ENCODE data around the gene ADGRV1.
A peak's percentile ranks its signal among the peaks of the same experiment; 100 is the strongest.

Gene ADGRV1

GRCh38 chr5:90560771-90561170 lies 2.2 kb downstream of the ADGRV1 start (continued):
- TF ChIP-seq ZBTB49 (tag by site-specific recombination; IDR thresholded peaks at IDR 0.05; ENCODE audit: low read depth), result no peak
- TF ChIP-seq ZNF529 (tag by site-specific recombination; IDR thresholded peaks at IDR 0.05; ENCODE audit: insufficient replicate concordance), result no peak
- no peak for TF ChIP-seq ZNF184 (tag by site-specific recombination; IDR thresholded peaks at IDR 0.05)
- no peak for TF ChIP-seq ZSCAN30 (tag by site-specific recombination; IDR thresholded peaks at IDR 0.05)

DNA sequence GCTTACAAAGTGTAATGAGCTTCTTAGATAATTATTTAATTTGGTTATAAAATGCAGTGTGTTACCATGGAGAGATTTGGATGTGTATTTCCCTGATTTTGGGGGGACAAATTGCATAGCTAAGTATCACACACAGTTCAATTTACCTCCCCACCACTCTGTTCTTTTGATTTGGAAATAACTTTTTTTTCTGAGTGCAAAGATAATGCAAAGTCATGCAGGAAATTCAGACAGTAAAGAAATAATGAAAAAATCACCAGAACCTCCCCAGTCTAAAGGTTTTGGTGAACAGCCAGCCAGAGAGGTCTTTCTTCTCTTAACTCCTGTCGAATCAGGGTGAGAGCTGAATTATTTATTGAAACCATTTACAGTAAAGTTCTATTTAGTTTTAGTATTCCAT lies 3.2 kb downstream of the ADGRV1 start:
- Histone ChIP-seq H3K27ac (ENCODE audit: extremely low read depth, low read depth, low read length) (peak overlapping the region; percentile 65), H3K36me3 (ENCODE audit: control insufficient read depth in 2 of 2, insufficient read depth in 1 of 2, low read length in 2 of 2) (no peaks in the 10 kb centered on the region), H3K9me3 (ENCODE audit: control insufficient read depth, insufficient read depth, low read depth, low read length) (no peaks in the 10 kb centered on the region), H3K4me3 (ENCODE audit: low read depth, low read length) (no peak overlapping the region), H3K4me1 (ENCODE audit: control insufficient read depth, insufficient read depth, low read length) (peaks cover 36% of the 10 kb centered on the region)
- POLR2A ChIA-PET, result interaction anchor here (1.0 to 1.1 kb wide), 2 partner anchors 11 to 152 kb away, joined by 3 to 5 read pairs; partner anchors contain the start of gene CETN3
- CTCF ChIA-PET, result interaction anchor here (1.6 kb wide), 1 partner anchor 31 kb away, joined by 5 read pairs; no protein-coding TSS in a partner anchor
- peak; percentile 34; the same call in 1 of the 2 replicates for TF ChIP-seq PRDM6 (tag by site-specific recombination; IDR thresholded peaks at IDR 0.05)
- no peak for TF ChIP-seq ZNF26 (tag by site-specific recombination; IDR thresholded peaks at IDR 0.05)

GRCh38 chr5:90562341-90562740 lies 3.7 kb downstream of the ADGRV1 start:
- ChIA-PET CTCF (interaction anchor here (0.5 to 1.6 kb wide), 2 partner anchors 12 to 32 kb away, joined by 4 to 5 read pairs; no protein-coding TSS in a partner anchor), POLR2A (interaction anchor here (1.0 to 1.1 kb wide), 2 partner anchors 12 to 152 kb away, joined by 3 to 5 read pairs; partner anchors contain the start of gene CETN3)
- Histone ChIP-seq H3K4me3 (ENCODE audit: low read depth, low read length) (no peak overlapping the region), H3K36me3 (ENCODE audit: control insufficient read depth in 2 of 2, insufficient read depth in 1 of 2, low read length in 2 of 2) (no peaks in the 10 kb centered on the region), H3K4me1 (ENCODE audit: control insufficient read depth, insufficient read depth, low read length) (peaks cover 34% of the 10 kb centered on the region), H3K9me3 (ENCODE audit: control insufficient read depth, insufficient read depth, low read depth, low read length) (no peaks in the 10 kb centered on the region), H3K27ac (ENCODE audit: extremely low read depth, low read depth, low read length) (peak overlapping the region; percentile 65)
- peak; percentile 88 for TF ChIP-seq ZNF600 (tag by site-specific recombination; IDR thresholded peaks at IDR 0.05)
- peak; percentile 50 for TF ChIP-seq SP3 (tag by site-specific recombination; IDR thresholded peaks at IDR 0.05)
- no peak for TF ChIP-seq ZNF776 (tag by site-specific recombination; IDR thresholded peaks at IDR 0.05; ENCODE audit: borderline replicate concordance)
- TF ChIP-seq ZNF391 (tag by site-specific recombination; IDR thresholded peaks at IDR 0.05; ENCODE audit: borderline replicate concordance, low read depth), result no peak
- peak; percentile 44; the same call in 1 of the 2 replicates for TF ChIP-seq KLF1 (tag by site-specific recombination; IDR thresholded peaks at IDR 0.05)
- no peak for TF ChIP-seq ZEB2 (tag by site-specific recombination; IDR thresholded peaks at IDR 0.05)
- peak; percentile 31; the same call in 1 of the 2 replicates for TF ChIP-seq ZNF335 (tag by site-specific recombination; conservative IDR thresholded peaks at IDR 0.05)

GRCh38 chr5:90563108-90563507 lies 4.5 kb downstream of the ADGRV1 start:
- Histone ChIP-seq H3K4me1 (ENCODE audit: control insufficient read depth, insufficient read depth, low read length) (peaks cover 27% of the 10 kb centered on the region), H3K36me3 (ENCODE audit: control insufficient read depth in 2 of 2, insufficient read depth in 1 of 2, low read length in 2 of 2) (peaks cover 0 to 1% of the 10 kb centered on the region in 2 experiments; a peak in 1 of 3 replicates), H3K27ac (ENCODE audit: extremely low read depth, low read depth, low read length) (no peak overlapping the region), H3K4me3 (ENCODE audit: low read depth, low read length) (no peak overlapping the region), H3K9me3 (ENCODE audit: control insufficient read depth, insufficient read depth, low read depth, low read length) (no peaks in the 10 kb centered on the region)
- ChIA-PET POLR2A (interaction anchor here (1.5 kb wide), 1 partner anchor 16 kb away, joined by 7 read pairs; no protein-coding TSS in a partner anchor), CTCF (interaction anchor here (0.5 to 1.6 kb wide), 3 partner anchors 13 to 724 kb away, joined by 4 to 6 read pairs (median 5); no protein-coding TSS in a partner anchor)
- TF ChIP-seq, protein P1, sequence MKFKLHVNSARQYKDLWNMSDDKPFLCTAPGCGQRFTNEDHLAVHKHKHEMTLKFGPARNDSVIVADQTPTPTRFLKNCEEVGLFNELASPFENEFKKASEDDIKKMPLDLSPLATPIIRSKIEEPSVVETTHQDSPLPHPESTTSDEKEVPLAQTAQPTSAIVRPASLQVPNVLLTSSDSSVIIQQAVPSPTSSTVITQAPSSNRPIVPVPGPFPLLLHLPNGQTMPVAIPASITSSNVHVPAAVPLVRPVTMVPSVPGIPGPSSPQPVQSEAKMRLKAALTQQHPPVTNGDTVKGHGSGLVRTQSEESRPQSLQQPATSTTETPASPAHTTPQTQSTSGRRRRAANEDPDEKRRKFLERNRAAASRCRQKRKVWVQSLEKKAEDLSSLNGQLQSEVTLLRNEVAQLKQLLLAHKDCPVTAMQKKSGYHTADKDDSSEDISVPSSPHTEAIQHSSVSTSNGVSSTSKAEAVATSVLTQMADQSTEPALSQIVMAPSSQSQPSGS (tag by site-specific recombination; IDR thresholded peaks at IDR 0.05; ENCODE audit: low read depth), result no peak
- no peak for TF ChIP-seq ZNF701 (tag by site-specific recombination; IDR thresholded peaks at IDR 0.05)
- TF ChIP-seq, protein P2, sequence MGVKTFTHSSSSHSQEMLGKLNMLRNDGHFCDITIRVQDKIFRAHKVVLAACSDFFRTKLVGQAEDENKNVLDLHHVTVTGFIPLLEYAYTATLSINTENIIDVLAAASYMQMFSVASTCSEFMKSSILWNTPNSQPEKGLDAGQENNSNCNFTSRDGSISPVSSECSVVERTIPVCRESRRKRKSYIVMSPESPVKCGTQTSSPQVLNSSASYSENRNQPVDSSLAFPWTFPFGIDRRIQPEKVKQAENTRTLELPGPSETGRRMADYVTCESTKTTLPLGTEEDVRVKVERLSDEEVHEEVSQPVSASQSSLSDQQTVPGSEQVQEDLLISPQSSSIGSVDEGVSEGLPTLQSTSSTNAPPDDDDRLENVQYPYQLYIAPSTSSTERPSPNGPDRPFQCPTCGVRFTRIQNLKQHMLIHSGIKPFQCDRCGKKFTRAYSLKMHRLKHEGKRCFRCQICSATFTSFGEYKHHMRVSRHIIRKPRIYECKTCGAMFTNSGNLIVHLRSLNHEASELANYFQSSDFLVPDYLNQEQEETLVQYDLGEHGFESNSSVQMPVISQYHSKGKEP (tag by site-specific recombination; IDR thresholded peaks at IDR 0.05), result peak; percentile 63
- peak; percentile 15 for TF ChIP-seq SETDB1 (IDR thresholded peaks at IDR 0.05; ENCODE audit: insufficient read length, low read length)
- TF ChIP-seq ZNF549 (tag by site-specific recombination; IDR thresholded peaks at IDR 0.05), result 0 out of 2 replicates have a peak, but pooled peaks have one; percentile 1
- no peak for TF ChIP-seq ZNF521 (tag by site-specific recombination; IDR thresholded peaks at IDR 0.05)
- TF ChIP-seq ZIC2 (tag by site-specific recombination; IDR thresholded peaks at IDR 0.05), result no peak
